Stimulated activated CD8-positive, alpha-beta memory T cell treated with anti-CD3 and anti-CD28 coated beads, Interleukin-12 subunit alpha, Interleukin-12 subunit beta, amount 100 ng/mL, for 24 hours (primary cell): ENCODE data around the gene MTARC1.

Experiments
- DNase-seq: peaks from one replicate; pipeline ENCODE4 v3.0.0-alpha.2; 2020; ENCODE audit errors: extremely low read depth

MTARC1 gene

DNA sequence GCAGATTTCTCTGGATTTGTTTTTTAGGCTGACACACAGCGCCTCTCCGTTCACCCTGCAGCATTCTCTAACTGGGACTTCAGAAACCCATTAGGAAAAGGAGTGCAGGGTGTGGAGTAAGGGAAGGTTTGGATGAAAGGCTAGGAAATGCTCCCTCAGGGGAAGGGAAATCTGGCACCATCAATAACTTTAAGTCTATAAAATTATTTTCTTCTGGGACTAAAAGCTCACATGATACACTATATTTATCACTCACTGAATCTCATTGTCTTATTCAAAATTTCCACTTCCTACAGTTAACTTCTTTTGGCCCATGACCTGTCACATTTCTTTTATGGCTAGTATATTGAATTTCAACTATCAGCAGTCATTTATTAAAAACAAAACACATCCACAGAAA is 46.7 kb downstream of the MTARC1 start:
- DNase-seq = no peak

DNA sequence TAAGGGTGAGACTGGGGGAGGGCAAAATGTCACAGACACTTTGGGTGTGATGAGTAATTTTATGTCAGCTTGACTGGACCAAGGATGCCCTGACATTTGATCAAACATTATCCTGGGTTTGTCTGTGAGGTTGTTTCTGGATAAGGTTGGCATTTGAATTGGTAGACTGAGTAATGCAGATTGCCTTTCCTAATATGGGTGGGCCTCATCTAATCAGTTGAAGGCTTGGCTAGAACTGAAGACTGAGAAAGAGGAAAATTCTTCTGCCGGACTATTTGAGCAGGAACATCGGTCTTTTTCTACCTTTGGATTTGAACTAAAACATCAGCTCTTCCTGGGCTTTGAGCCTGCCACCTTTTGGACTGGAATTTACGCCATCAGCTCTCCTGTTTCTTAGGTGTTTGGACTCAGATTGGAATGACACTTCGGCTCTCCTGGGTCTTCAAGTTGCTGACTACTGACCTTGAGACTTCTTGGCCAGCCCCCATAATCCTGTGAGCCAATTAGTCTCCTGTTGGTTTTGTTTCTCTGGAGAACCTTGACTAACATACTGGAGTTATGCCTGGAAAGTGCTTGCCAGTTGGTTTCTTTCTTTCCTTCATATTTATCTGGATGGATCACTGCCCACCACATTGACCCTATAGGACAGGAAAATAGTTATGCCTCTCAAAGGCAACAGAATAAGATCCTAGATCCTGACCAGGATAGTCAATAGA is 47.6 kb downstream of the MTARC1 start:
- DNase-seq = no peak
